ENCODE data around the gene MOK. TPM values are rescaled to one million over a fixed set of nuclear protein-coding genes. Genes with fewer than 3 reads are reported as not detected.

Gene MOK
- total RNA-seq, 1 experiment from 2014 or later: 2.8 TPM

DNA sequence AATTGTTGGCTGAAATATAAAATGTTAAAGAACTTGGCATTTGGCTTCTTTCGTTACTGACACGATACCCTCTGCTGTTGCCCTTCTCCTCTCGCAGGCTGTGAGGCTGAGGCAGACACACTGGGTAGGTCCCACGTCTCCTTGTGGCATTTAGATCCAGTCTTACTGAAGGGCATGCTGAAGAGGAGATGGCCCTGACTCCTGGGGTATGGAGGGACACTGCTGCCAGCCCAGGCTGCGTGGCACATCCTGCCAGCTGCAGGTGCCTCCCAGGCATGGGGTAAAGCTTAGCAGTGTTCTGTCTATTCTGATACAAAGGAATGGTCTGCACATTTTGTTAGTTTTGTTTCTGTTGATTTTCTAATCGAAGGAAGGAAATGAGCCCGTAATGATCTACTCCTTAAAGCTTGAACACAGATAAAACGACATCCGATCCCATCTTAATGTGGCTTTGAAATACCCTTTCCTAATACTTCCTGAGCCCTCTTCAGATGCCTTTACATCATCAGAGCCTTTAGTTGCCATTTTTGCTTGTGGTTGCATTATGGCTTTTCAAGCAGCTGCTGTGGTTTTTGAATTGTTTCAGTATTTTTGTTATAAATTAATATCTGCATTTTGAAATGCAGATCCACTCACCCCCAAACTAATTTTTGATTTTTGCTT, 104.1 kb downstream of the MOK start:
- Histone ChIP-seq H2BK20ac (ENCODE audit: low read depth, low read length, poor library complexity, severe bottlenecking) (no peak overlapping the region), H3T11ph (ENCODE audit: low read length) (no peak overlapping the region), H3K18ac (ENCODE audit: insufficient read length, low read depth, low read length) (no peak overlapping the region), H3K14ac (ENCODE audit: insufficient read depth, low read length) (no peak overlapping the region), H3K79me2 (ENCODE audit: insufficient read depth, low read length) (no peaks in the 10 kb centered on the region; the same call in 1 of the 2 replicates), H3K23me2 (ENCODE audit: insufficient read length, low read depth, low read length, poor library complexity, severe bottlenecking) (no peaks in the 10 kb centered on the region), H3K4me1 (ENCODE audit: insufficient read depth, low read length) (no peaks in the 10 kb centered on the region), H3K27ac (ENCODE audit: insufficient read length, low read depth, low read length) (no peak overlapping the region), H4K20me1 (ENCODE audit: control insufficient read depth, insufficient read depth, insufficient read length) (no peaks in the 10 kb centered on the region), H4K5ac (ENCODE audit: insufficient read length, low read depth, low read length) (no peak overlapping the region), H2BK15ac (ENCODE audit: low read depth, low read length) (no peak overlapping the region), H2BK120ac (ENCODE audit: low read depth, low read length, poor library complexity, severe bottlenecking) (no peak overlapping the region), H2AK5ac (ENCODE audit: insufficient read length, low read length) (no peak overlapping the region), H3K23ac (ENCODE audit: insufficient read length, low read depth, low read length) (no peak overlapping the region), H3K79me1 (ENCODE audit: insufficient read depth, low read depth, low read length, poor library complexity, severe bottlenecking) (no peaks in the 10 kb centered on the region), H3K9me3 (ENCODE audit: control insufficient read depth, low read depth, low read length) (no peaks in the 10 kb centered on the region), H2BK12ac (ENCODE audit: insufficient read length, low read depth, low read length) (no peak overlapping the region), H4K91ac (ENCODE audit: insufficient read length, low read depth, low read length) (no peak overlapping the region), H2AFZ (ENCODE audit: low read length) (no peak overlapping the region), H3K56ac (ENCODE audit: insufficient read length, low read depth, low read length) (no peak overlapping the region), H4K8ac (replicated peaks; ENCODE audit: insufficient read length, low read depth, low read length) (no peak overlapping the region), H2BK5ac (ENCODE audit: insufficient read length, low read length) (no peak overlapping the region), H3K9ac (ENCODE audit: extremely low read depth, insufficient read length, low read length) (no peak overlapping the region), H3K27me3 (ENCODE audit: insufficient read depth, low read length) (no peaks in the 10 kb centered on the region), H3K4me2 (ENCODE audit: insufficient read depth, insufficient read length, low read length) (no peak overlapping the region), H3K4ac (ENCODE audit: low read depth, low read length) (no peak overlapping the region)
- Mint-ChIP-seq H3K27ac (peak overlapping the region in 2 of 3 experiments; percentile 34 to 89; a peak in 2 of 7 replicates), H3K4me1 (peaks cover 6 to 7% of the 10 kb centered on the region in 2 experiments), H3K9me3 (no peaks in the 10 kb centered on the region; a peak in 1 of 5 replicates), H3K4me3 (no peak overlapping the region), H3K36me3 (ENCODE audit: insufficient read depth in 1 of 3, low read depth in 3 of 3) (peaks cover 12 to 51% (median 37%) of the 10 kb centered on the region in 3 experiments), H3K27me3 (ENCODE audit: low read depth) (no peaks in the 10 kb centered on the region)
- no peak for DNase-seq
- no CpG with 5 or more reads among the region's 9 CpGs for WGBS (ENCODE audit: extremely low coverage, insufficient read length, low lambda C conversion rate)
- TF ChIP-seq, protein P1, sequence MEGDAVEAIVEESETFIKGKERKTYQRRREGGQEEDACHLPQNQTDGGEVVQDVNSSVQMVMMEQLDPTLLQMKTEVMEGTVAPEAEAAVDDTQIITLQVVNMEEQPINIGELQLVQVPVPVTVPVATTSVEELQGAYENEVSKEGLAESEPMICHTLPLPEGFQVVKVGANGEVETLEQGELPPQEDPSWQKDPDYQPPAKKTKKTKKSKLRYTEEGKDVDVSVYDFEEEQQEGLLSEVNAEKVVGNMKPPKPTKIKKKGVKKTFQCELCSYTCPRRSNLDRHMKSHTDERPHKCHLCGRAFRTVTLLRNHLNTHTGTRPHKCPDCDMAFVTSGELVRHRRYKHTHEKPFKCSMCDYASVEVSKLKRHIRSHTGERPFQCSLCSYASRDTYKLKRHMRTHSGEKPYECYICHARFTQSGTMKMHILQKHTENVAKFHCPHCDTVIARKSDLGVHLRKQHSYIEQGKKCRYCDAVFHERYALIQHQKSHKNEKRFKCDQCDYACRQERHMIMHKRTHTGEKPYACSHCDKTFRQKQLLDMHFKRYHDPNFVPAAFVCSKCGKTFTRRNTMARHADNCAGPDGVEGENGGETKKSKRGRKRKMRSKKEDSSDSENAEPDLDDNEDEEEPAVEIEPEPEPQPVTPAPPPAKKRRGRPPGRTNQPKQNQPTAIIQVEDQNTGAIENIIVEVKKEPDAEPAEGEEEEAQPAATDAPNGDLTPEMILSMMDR (conservative IDR thresholded peaks at IDR 0.05): no peak

Data from H9 (cell line).